Measurements from ENCODE around the gene BRCA1. TPM values are rescaled to one million over a fixed set of nuclear protein-coding genes. Genes with fewer than 3 reads are reported as not detected.

BRCA1 gene
- total RNA-seq, 1 donor from 2014 or later = 93.3 TPM

- no peaks in the 10 kb centered on the region for H3K9me3 Mint-ChIP-seq
- peaks cover 2% of the 10 kb centered on the region for H3K36me3 Mint-ChIP-seq (ENCODE audit: low read depth)
- H3K27me3 Mint-ChIP-seq = peaks cover 9% of the 10 kb centered on the region
- peaks cover 28% of the 10 kb centered on the region for H3K4me1 Mint-ChIP-seq
- no peak overlapping the region for H3K27ac Mint-ChIP-seq
- intact Hi-C loops (cut with micrococcal nuclease) = loop anchor here (5.0 to 10.0 kb wide), 3 partner anchors 105 to 295 kb away; partner anchors contain the start of genes BRCA1 and TMEM106A
- peak overlapping the region; percentile 88 for H3K4me3 Mint-ChIP-seq
- no peak for DNase-seq
Observed at GRCh38 chr17:43020030-43020621, 105.0 kb downstream of the BRCA1 start.

GRCh38 chr17:43019418-43019817, 105.7 kb downstream of the BRCA1 start:
- peak overlapping the region; percentile 5 for H3K4me3 Mint-ChIP-seq
- intact Hi-C loops (cut with micrococcal nuclease) = no loop called here
- no peak overlapping the region for H3K27ac Mint-ChIP-seq
- peaks cover 2% of the 10 kb centered on the region for H3K36me3 Mint-ChIP-seq (ENCODE audit: low read depth)
- H3K4me1 Mint-ChIP-seq = peaks cover 23% of the 10 kb centered on the region
- DNase-seq = no peak
- no peaks in the 10 kb centered on the region for H3K9me3 Mint-ChIP-seq
- H3K27me3 Mint-ChIP-seq = peaks cover 4% of the 10 kb centered on the region

- Mint-ChIP-seq H3K27me3 (peaks cover 2% of the 10 kb centered on the region), H3K9me3 (no peaks in the 10 kb centered on the region), H3K36me3 (ENCODE audit: low read depth) (peaks cover 7% of the 10 kb centered on the region), H3K4me1 (peaks cover 21% of the 10 kb centered on the region), H3K27ac (no peak overlapping the region), H3K4me3 (no peak overlapping the region)
- DNase-seq = no peak
- intact Hi-C loops (cut with micrococcal nuclease) = no loop called here
Observed at GRCh38 chr17:43018932-43019331, 106.2 kb downstream of the BRCA1 start.

GRCh38 chr17:43018008-43018853, 106.9 kb downstream of the BRCA1 start:
- H3K36me3 Mint-ChIP-seq (ENCODE audit: low read depth) = peaks cover 12% of the 10 kb centered on the region
- H3K9me3 Mint-ChIP-seq = no peaks in the 10 kb centered on the region
- no peak overlapping the region for H3K4me3 Mint-ChIP-seq
- peak; percentile 83 for DNase-seq
- peaks cover 21% of the 10 kb centered on the region for H3K4me1 Mint-ChIP-seq
- no peak overlapping the region for H3K27ac Mint-ChIP-seq
- intact Hi-C loops (cut with micrococcal nuclease) = no loop called here
- peaks cover 2% of the 10 kb centered on the region for H3K27me3 Mint-ChIP-seq

GRCh38 chr17:43016216-43016615, 108.9 kb downstream of the BRCA1 start:
- H3K4me1 Mint-ChIP-seq = peaks cover 22% of the 10 kb centered on the region
- no peaks in the 10 kb centered on the region for H3K9me3 Mint-ChIP-seq
- intact Hi-C loops (cut with micrococcal nuclease) = no loop called here
- H3K4me3 Mint-ChIP-seq = no peak overlapping the region
- H3K36me3 Mint-ChIP-seq (ENCODE audit: low read depth) = peaks cover 24% of the 10 kb centered on the region
- no peak for DNase-seq
- H3K27me3 Mint-ChIP-seq = peaks cover under 1% of the 10 kb centered on the region
- H3K27ac Mint-ChIP-seq = no peak overlapping the region

GRCh38 chr17:43015579-43015978, 109.6 kb downstream of the BRCA1 start:
- no peaks in the 10 kb centered on the region for H3K27me3 Mint-ChIP-seq
- H3K27ac Mint-ChIP-seq = no peak overlapping the region
- no peak overlapping the region for H3K4me3 Mint-ChIP-seq
- peaks cover 26% of the 10 kb centered on the region for H3K36me3 Mint-ChIP-seq (ENCODE audit: low read depth)
- no peak for DNase-seq
- H3K4me1 Mint-ChIP-seq = peaks cover 20% of the 10 kb centered on the region
- intact Hi-C loops (cut with micrococcal nuclease) = no loop called here
- H3K9me3 Mint-ChIP-seq = no peaks in the 10 kb centered on the region

- peaks cover 28% of the 10 kb centered on the region for H3K36me3 Mint-ChIP-seq (ENCODE audit: low read depth)
- no peak for DNase-seq
- no peak overlapping the region for H3K4me3 Mint-ChIP-seq
- H3K9me3 Mint-ChIP-seq = no peaks in the 10 kb centered on the region
- no peaks in the 10 kb centered on the region for H3K27me3 Mint-ChIP-seq
- peak overlapping the region; percentile 20 for H3K27ac Mint-ChIP-seq
- H3K4me1 Mint-ChIP-seq = peaks cover 25% of the 10 kb centered on the region
- intact Hi-C loops (cut with micrococcal nuclease) = no loop called here
Observed at GRCh38 chr17:43014649-43015542, 110.3 kb downstream of the BRCA1 start.

- DNase-seq = no peak
- Mint-ChIP-seq H3K4me1 (peaks cover 19% of the 10 kb centered on the region), H3K9me3 (no peaks in the 10 kb centered on the region), H3K36me3 (ENCODE audit: low read depth) (peaks cover 28% of the 10 kb centered on the region), H3K4me3 (no peak overlapping the region), H3K27me3 (no peaks in the 10 kb centered on the region), H3K27ac (peak overlapping the region; percentile 20)
- intact Hi-C loops (cut with micrococcal nuclease) = no loop called here
Observed at GRCh38 chr17:43014020-43014648, 111.0 kb downstream of the BRCA1 start.

- H3K36me3 Mint-ChIP-seq (ENCODE audit: low read depth) = peaks cover 28% of the 10 kb centered on the region
- H3K4me1 Mint-ChIP-seq = peaks cover 16% of the 10 kb centered on the region
- no peak overlapping the region for H3K4me3 Mint-ChIP-seq
- intact Hi-C loops (cut with micrococcal nuclease) = no loop called here
- H3K27me3 Mint-ChIP-seq = no peaks in the 10 kb centered on the region
- no peaks in the 10 kb centered on the region for H3K9me3 Mint-ChIP-seq
- no peak overlapping the region for H3K27ac Mint-ChIP-seq
- no peak for DNase-seq
Observed at GRCh38 chr17:43013296-43013695, 111.9 kb downstream of the BRCA1 start.

GRCh38 chr17:43011728-43012472, 113.3 kb downstream of the BRCA1 start:
- H3K4me1 Mint-ChIP-seq = peaks cover 16% of the 10 kb centered on the region
- no peaks in the 10 kb centered on the region for H3K27me3 Mint-ChIP-seq
- no peak overlapping the region for H3K27ac Mint-ChIP-seq
- H3K4me3 Mint-ChIP-seq = no peak overlapping the region
- no peak for DNase-seq
- peaks cover 28% of the 10 kb centered on the region for H3K36me3 Mint-ChIP-seq (ENCODE audit: low read depth)
- no peaks in the 10 kb centered on the region for H3K9me3 Mint-ChIP-seq
- intact Hi-C loops (cut with micrococcal nuclease) = no loop called here

GRCh38 chr17:43010667-43011308, 114.4 kb downstream of the BRCA1 start:
- intact Hi-C loops (cut with micrococcal nuclease) = no loop called here
- DNase-seq = no peak
- Mint-ChIP-seq H3K4me3 (no peak overlapping the region), H3K27me3 (no peaks in the 10 kb centered on the region), H3K4me1 (peaks cover 22% of the 10 kb centered on the region), H3K27ac (peak overlapping the region; percentile 16), H3K9me3 (no peaks in the 10 kb centered on the region), H3K36me3 (ENCODE audit: low read depth) (peaks cover 33% of the 10 kb centered on the region)

GRCh38 chr17:43006639-43007551, 118.3 kb downstream of the BRCA1 start, which contains the start of gene IFI35:
Gene IFI35 (plus strand): TSS chr17:43006784. CDS start chr17:43006948, 164 bp downstream.
- peak; percentile 97 for DNase-seq
- Mint-ChIP-seq H3K9me3 (no peaks in the 10 kb centered on the region), H3K36me3 (ENCODE audit: low read depth) (peaks cover 40% of the 10 kb centered on the region), H3K4me3 (peak within 1 kb of the TSS; percentile 98), H3K27me3 (no peaks in the 10 kb centered on the region), H3K4me1 (peaks cover 22% of the 10 kb centered on the region), H3K27ac (peak within 1 kb of the TSS; percentile 99)
- intact Hi-C loops (cut with micrococcal nuclease) = loop anchor here (1.0 kb wide), 2 partner anchors 9 to 15 kb away; partner anchors contain the start of genes RPL27 and VAT1
